Stimulated activated CD8-positive, alpha-beta memory T cell treated with anti-CD3 and anti-CD28 coated beads, Interleukin-15, amount 100 ng/mL, for 48 hours (primary cell): Measurements from ENCODE around the gene SCG5.
"Not testable (repeated sequence)": the region's sequence is repeated elsewhere in the genome, so short reads cannot be mapped to it uniquely, and the experiment has no call there.

Experiments used
- DNase-seq, 2 donors: peaks; one replicate each; pipeline ENCODE4 v3.0.0-alpha.2; 2020; ENCODE audit warnings: low read depth in 2 of 2

The SCG5 gene

GRCh38 chr15:32641517-32642059 lies at the start of gene SCG5:
SCG5 (plus strand) TSS chr15:32641710; CDS start chr15:32643593, 1,883 bp downstream.
- no peak for DNase-seq

GRCh38 chr15:32593151-32593550 lies 48.4 kb upstream of the SCG5 start, which contains the start of gene GOLGA8N:
GOLGA8N (plus strand) TSS chr15:32593456.
- not testable (repeated sequence) for DNase-seq

GRCh38 chr15:32609518-32609917 lies 32.0 kb upstream of the SCG5 start:
- not testable (repeated sequence) for DNase-seq

- DNase-seq = not testable (repeated sequence)
Observed at GRCh38 chr15:32610719-32611118, 30.8 kb upstream of the SCG5 start.

GRCh38 chr15:32614712-32615050 lies 26.8 kb upstream of the SCG5 start:
- DNase-seq = peak in 1 of 2 donors; percentile 0

- DNase-seq = peak; percentile 77 to 83
Observed at GRCh38 chr15:32615051-32615870, 26.2 kb upstream of the SCG5 start, which contains the start of gene ARHGAP11A. ARHGAP11A (plus strand) TSS chr15:32615504; CDS start chr15:32616212, 708 bp downstream.

- DNase-seq = not testable (repeated sequence)
Observed at GRCh38 chr15:32615871-32616426, 25.6 kb upstream of the SCG5 start.

- DNase-seq = no peak
Observed at GRCh38 chr15:32636410-32636809, 5.1 kb upstream of the SCG5 start.

GRCh38 chr15:32636908-32637567 lies 4.5 kb upstream of the SCG5 start:
- DNase-seq = no peak

DNA sequence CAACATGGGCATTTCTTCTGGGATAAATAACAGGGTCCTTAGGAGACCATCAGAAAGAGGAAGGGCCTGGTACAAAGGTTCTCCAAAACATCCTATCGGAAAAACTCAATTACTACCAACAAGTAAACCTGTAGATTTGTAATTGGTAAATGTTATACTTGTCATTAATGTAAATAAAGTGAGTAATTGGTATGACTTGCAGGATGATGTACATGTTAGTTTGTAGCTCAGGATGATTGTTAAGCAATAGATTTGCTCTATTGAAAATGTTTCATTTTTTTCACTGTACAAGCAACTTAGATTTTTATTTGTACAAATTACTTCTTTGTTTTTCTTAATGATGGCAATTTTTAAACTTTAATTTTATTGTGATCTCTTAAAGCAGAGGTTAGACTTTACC lies 3.8 kb upstream of the SCG5 start:
- DNase-seq = no peak

GRCh38 chr15:32642667-32643435 lies 1.3 kb downstream of the SCG5 start:
- no peak for DNase-seq

GRCh38 chr15:32643907-32644445 lies 2.5 kb downstream of the SCG5 start:
- DNase-seq = no peak

DNA sequence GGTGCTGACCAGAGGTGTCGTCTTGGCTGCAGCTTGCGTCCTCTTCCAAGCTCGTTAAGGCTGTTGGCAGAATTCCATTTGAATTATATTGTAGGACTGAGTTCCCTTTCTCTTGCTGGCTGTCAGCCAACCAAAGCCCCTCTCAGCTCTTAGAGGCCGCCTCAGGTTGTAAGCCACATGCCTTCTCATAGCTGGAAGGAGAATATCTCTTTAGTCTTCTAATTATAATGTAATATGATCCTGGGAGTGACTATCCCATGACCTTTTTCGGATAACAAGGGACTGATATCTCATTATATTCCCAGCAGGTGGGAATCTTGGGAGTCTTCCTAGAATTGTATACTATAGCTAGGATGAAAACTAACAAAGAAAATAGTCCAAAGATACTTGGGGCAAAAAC lies 4.8 kb downstream of the SCG5 start:
- no peak for DNase-seq

DNA sequence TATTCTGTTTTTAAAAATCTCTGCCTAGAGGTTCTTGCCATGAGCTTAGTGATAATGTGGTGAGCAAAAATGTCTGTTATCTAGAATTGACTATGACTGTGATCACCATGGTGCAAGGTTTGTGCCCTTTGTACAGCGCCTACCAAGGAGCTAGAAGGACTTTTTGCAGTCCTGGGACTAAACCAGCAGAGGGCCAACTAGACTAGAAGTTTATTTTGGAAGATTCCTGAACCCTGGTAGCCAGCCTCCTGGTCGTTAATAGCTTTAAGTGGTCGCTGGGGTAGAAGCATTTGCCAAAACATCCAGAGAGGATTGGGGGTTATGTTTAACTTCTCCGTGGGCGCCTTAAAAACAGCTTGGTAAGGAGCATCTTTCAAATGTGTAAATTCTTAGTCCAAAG lies 7.8 kb downstream of the SCG5 start:
- no peak for DNase-seq

DNA sequence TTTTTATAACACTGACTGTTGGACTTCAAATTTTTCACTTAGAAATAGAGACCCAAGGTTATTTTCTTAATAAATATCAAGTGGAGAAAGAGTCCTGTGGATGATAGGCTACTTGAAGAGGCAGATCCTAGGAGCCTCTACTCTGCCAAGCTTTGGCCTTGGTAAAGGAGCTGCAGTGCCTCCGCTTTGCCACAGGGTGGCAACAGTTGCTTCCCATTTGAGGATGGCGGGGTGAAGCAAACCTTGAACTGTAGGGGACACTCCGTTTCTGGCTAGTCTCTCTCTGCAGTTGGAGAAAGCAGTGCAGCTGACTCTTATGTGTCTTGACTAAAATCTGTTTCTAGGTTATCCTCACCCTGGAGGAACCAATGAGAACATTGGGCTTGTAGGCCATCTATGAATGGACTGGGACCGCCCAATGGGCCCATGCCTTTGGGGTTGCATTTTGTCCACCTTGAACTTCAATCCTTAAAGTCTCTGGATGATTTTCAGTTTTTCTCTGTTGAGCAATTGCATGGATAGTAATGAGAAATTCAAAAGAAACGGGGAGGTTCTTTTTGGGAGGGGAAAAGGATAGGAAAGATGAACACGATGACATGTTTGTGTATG lies 9.8 kb downstream of the SCG5 start:
- DNase-seq = peak in 1 of 2 donors; percentile 6

- DNase-seq = no peak
Observed at GRCh38 chr15:32652178-32652577, 10.7 kb downstream of the SCG5 start.

GRCh38 chr15:32656091-32656490 lies 14.6 kb downstream of the SCG5 start:
- no peak for DNase-seq

- DNase-seq = no peak
Observed at GRCh38 chr15:32656496-32656895, 15.0 kb downstream of the SCG5 start.

DNA sequence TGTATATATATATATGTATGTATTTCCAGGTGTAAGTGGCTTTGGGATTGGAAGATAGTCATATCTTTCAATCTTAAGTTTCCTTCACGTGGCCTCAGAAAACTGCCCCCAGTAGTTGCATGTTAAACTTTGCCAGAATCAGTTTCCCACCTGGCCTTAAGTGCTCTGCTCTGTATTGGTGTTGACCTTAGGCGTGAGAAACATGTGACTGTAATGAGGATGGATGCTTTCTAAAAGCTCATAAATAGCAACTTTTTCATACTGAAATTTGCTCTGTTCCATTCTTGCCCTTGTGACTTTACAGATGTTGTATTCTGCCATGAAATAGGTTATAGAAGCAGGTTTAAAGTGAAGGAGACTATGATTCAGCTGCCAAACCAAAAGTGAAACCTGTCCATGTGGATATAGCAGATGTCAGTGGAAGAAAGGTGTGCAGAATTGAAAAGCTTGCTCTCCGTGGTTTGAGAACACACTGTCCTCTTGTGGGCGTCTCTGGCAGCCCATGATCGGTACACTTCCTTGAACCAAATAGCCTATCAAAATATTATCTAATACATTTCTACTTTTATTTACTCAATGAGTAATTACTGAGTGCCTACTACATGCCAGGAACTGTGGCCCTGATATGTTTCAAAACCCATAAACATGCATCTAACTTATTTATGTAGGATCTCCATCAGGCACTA lies 15.8 kb downstream of the SCG5 start:
- no peak for DNase-seq

DNA sequence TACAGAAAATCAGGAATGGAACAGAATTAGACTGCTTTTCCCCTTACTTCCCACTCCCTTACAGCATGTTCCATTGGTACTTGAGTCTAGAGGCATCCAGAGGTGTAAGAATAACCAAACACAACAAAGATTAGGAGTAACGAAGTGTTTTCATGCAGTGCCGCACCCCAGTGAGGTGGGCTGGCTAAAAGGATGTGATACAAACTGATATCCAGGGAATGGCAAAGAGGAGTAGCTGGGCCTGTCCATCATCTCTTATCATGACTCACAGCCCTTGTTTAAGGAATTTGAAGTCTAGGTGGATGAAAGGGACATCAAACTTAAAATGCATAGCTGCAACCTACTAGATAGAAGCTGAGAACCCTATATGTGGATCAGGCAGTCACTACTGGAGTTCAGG lies 16.4 kb downstream of the SCG5 start:
- no peak for DNase-seq
